HS-27A (cell line): Measurements from ENCODE around the gene FOXN4.
"Not testable (repeated sequence)": the region's sequence is repeated elsewhere in the genome, so short reads cannot be mapped to it uniquely, and the experiment has no call there.

Source experiments
- DNase-seq: peaks from one replicate; pipeline ENCODE4 v3.0.0-alpha.2; 2012; ENCODE audit warnings: low read depth, missing footprints

FOXN4 gene

GRCh38 chr12:109308534-109309380 lies at the start of gene FOXN4:
Gene FOXN4 (minus strand): TSS chr12:109309284. CDS start chr12:109308321, 963 bp downstream.
- DNase-seq, result no peak

GRCh38 chr12:109358154-109358869 lies 49.2 kb upstream of the FOXN4 start:
- DNase-seq, result no peak

- DNase-seq, result no peak
Measured at GRCh38 chr12:109357032-109357431, 47.9 kb upstream of the FOXN4 start.

GRCh38 chr12:109356577-109356976 lies 47.5 kb upstream of the FOXN4 start:
- DNase-seq, result no peak

GRCh38 chr12:109352184-109352583 lies 43.1 kb upstream of the FOXN4 start:
- DNase-seq, result no peak

GRCh38 chr12:109347589-109347988 lies 38.5 kb upstream of the FOXN4 start, which contains the start of gene MYO1H:
Gene MYO1H (plus strand): TSS chr12:109347900. CDS start chr12:109347961, 61 bp downstream.
- no peak for DNase-seq

- DNase-seq, result no peak
Measured at GRCh38 chr12:109346920-109347319, 37.8 kb upstream of the FOXN4 start.

- no peak for DNase-seq
Measured at GRCh38 chr12:109345428-109345827, 36.3 kb upstream of the FOXN4 start.

- no peak for DNase-seq
Measured at GRCh38 chr12:109343677-109344076, 34.6 kb upstream of the FOXN4 start.

GRCh38 chr12:109336593-109336992 lies 27.5 kb upstream of the FOXN4 start:
- DNase-seq, result no peak

GRCh38 chr12:109334887-109335286 lies 25.8 kb upstream of the FOXN4 start:
- no peak for DNase-seq

GRCh38 chr12:109331301-109331952 lies 22.3 kb upstream of the FOXN4 start:
- DNase-seq, result no peak

- DNase-seq, result no peak
Measured at GRCh38 chr12:109330282-109331230, 21.5 kb upstream of the FOXN4 start.

- DNase-seq, result no peak
Measured at GRCh38 chr12:109329686-109330085, 20.6 kb upstream of the FOXN4 start.

GRCh38 chr12:109329003-109329402 lies 19.9 kb upstream of the FOXN4 start:
- no peak for DNase-seq

GRCh38 chr12:109321294-109321693 lies 12.2 kb upstream of the FOXN4 start:
- DNase-seq, result not testable (repeated sequence)

GRCh38 chr12:109310247-109311125 lies 1.4 kb upstream of the FOXN4 start:
- DNase-seq, result no peak

- no peak for DNase-seq
Measured at GRCh38 chr12:109309381-109310246, 530 bp upstream of the FOXN4 start.

GRCh38 chr12:109307051-109307450 lies 2.0 kb downstream of the FOXN4 start:
- DNase-seq, result no peak
